ENCODE measurements around the gene NEUROG1.

NEUROG1 gene

DNA sequence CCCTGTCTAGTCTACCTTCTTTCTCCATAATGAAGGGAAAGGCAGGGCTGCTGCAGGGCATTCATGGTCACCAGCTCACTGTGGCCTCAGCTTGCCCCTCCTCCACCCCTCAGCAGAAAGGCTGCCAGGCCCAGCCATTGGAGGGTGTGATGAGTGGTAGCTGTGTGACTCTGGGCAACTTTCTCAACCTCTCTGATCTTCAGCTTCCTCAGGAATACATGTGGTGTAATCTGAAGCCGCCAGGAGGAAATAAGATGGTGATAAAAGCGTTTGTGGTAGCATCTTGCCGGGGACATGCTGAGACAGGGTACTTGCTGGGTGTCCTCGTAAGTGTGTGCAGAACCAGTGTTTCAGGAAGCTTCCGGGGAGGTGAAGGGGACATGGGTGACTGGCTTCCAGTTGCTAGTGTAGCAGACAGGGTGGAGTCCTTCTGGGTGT, 33.2 kb upstream of the NEUROG1 start:
- no peak overlapping the region for H3K4me3 ChIP-seq (ENCODE audit: low read length)
- DNase-seq (ENCODE audit: low read depth): no peak
- TF ChIP-seq, protein P1, sequence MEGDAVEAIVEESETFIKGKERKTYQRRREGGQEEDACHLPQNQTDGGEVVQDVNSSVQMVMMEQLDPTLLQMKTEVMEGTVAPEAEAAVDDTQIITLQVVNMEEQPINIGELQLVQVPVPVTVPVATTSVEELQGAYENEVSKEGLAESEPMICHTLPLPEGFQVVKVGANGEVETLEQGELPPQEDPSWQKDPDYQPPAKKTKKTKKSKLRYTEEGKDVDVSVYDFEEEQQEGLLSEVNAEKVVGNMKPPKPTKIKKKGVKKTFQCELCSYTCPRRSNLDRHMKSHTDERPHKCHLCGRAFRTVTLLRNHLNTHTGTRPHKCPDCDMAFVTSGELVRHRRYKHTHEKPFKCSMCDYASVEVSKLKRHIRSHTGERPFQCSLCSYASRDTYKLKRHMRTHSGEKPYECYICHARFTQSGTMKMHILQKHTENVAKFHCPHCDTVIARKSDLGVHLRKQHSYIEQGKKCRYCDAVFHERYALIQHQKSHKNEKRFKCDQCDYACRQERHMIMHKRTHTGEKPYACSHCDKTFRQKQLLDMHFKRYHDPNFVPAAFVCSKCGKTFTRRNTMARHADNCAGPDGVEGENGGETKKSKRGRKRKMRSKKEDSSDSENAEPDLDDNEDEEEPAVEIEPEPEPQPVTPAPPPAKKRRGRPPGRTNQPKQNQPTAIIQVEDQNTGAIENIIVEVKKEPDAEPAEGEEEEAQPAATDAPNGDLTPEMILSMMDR (conservative IDR thresholded peaks at IDR 0.05; ENCODE audit: low read depth, low read length): no peak

DNA sequence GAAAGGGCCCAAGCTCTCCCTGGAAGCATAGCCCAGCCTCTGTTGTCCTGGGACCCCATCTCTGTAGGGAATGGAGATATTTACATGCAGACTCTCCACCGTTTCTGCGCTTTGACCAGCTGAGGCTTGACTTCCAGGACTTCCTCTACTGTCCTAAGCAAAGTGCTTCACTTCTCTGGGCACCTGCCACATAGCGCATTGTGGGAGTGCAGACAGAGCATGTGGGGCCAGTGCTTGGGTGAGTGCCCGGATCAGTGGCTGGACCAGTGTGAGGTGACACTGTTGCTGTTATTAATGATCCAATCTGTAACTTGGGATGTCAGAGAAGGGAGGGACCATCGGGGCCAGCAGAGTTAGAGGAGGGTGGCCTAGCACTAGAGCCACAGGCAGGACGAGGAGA, 32.5 kb upstream of the NEUROG1 start:
- TF ChIP-seq, protein P1 (conservative IDR thresholded peaks at IDR 0.05; ENCODE audit: low read depth, low read length): no peak
- no peak overlapping the region for H3K4me3 ChIP-seq (ENCODE audit: low read length)
- DNase-seq (ENCODE audit: low read depth): no peak

DNA sequence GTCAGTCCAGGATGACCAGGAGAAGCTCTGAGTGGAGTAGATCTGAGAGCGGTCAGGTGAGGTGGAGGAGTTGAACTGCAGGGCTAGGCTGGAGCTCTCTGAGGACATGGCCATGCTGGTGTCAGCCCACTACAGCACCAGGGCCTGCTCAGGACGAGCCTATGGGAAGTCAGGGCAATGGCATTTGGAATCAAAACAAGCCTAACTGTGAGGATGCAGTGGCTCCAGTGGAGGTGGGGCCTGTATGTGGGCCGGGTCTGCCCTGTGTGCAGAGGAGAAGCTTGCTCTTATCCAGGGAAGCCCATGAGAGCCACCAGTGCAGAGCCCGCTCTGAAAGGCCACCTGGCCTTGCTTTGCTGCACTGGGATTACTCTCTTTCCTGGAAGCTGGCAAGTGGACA, 31.9 kb upstream of the NEUROG1 start:
- TF ChIP-seq, protein P1 (conservative IDR thresholded peaks at IDR 0.05; ENCODE audit: low read depth, low read length): no peak
- DNase-seq (ENCODE audit: low read depth): no peak

DNA sequence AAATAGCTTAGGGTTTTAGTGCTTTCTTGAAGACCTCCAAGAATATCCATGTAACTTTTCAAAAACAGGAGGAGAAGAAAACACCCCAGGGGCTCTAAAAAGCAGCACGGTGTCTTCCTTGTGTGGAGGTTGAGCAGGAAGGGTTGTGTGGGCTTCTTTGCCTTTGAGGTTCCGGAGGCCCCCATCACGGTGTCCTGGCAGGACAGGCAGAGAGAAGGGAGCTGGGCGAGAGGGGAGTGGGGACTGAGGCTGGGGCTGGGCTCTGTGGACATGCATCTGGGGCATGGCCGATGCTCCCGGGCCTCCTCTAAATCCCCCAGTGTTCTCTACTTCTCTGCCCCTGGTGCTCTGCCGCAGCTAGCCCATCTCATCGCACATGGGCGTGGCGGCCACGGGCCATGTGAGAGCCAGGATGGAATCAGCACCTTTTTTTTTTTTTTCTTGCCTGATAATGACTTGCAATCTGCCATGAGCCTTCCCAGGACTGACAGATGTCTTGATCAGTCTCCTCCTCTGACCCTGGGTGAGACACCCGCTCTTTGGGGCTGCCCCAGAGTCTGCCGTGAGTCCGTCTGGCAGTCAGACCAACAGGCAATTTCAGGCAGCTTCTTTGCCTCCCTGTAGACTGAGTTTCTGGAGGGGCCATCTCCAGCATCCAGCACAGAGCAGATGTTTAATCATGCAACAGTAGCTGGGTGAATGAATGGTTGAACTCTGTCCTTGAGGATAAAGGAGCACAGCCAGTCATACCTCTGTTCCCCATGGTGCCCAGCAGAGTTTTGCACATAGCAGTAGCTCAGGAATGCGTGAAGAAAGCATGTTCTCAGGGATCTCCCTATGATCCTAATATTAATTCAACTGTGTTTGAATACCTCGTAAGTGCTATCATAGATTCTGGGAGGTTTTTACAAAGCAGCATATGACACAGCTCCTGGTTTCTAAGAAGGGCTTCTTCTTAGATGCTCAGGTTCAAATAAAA, 30.9 kb upstream of the NEUROG1 start:
- TF ChIP-seq, protein P1 (conservative IDR thresholded peaks at IDR 0.05; ENCODE audit: low read depth, low read length): no peak
- no peak overlapping the region for H3K4me3 ChIP-seq (ENCODE audit: low read length)
- DNase-seq (ENCODE audit: low read depth): no peak

More for the DNA sequence above, 31.9 kb upstream of the NEUROG1 start:
- H3K4me3 ChIP-seq (ENCODE audit: low read length): no peak overlapping the region

DNA sequence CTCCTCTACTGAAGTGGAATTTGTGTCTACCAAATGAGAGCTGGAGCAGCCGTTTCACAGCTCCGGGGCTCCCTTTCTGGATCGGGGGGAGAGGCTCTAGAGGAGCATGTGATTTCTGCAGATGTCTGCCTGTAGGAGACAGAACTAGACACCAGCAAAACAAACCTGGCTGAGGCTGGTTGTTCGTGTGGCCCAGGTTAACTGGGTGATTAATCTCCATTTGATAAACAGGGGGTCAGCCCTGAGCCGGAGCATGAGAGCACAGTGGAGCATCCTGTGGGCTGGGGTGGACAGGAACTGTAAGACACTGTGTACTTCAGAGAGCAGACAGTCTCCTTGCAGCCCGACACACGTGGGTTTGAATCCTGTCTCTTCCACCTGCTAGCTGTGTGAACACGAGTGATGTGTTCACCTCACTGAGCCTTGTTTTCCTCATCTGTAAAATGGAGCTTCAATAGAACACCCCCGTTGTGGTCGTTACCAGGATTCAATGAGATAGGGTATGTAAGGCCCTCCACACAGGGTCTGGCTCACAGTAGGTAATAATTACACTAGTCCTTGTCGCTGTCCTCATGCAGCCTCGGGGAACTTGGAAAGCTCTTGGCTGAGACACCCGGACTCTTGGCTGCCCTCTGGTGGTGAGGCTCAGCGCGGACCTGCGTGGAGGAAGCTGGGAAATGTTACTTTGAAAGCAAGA, 30.1 kb upstream of the NEUROG1 start:
- no peak overlapping the region for H3K4me3 ChIP-seq (ENCODE audit: low read length)
- TF ChIP-seq, protein P1 (conservative IDR thresholded peaks at IDR 0.05; ENCODE audit: low read depth, low read length): peak; percentile 97
- DNase-seq (ENCODE audit: low read depth): no peak

DNA sequence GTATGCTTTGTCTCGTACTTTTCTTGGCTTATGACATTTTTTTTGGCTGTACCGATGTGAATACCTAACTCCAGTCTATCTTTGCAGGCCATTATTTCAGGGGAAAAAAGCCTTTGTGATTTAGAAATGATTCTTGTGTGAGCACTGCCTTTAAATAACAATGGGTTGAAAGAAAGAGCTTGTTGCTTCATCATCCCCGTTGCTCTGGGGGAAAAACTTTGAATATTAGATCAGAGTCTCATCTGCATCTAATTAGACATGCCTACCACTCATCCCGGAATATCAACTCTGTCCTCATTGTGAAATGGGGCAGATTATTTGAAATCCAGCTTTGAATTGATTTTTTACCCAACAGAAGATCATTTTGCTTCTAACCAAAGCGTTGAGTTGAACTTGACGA, 29.5 kb upstream of the NEUROG1 start:
- DNase-seq (ENCODE audit: low read depth): no peak
- TF ChIP-seq, protein P1 (conservative IDR thresholded peaks at IDR 0.05; ENCODE audit: low read depth, low read length): no peak
- no peak overlapping the region for H3K4me3 ChIP-seq (ENCODE audit: low read length)

Measured in retinal pigment epithelial cell (primary cell).